Activated CD8-positive, alpha-beta memory T cell treated with anti-CD3 and anti-CD28 coated beads for 48 hours (primary cell): ENCODE measurements around the gene NEU2.

Source experiments
- DNase-seq, 3 experiments: peaks; one replicate each; pipeline ENCODE4 v3.0.0-alpha.2; 2020; ENCODE audit warnings: low read depth in 2 of 3, low spot score in 2 of 3

The NEU2 gene

DNA sequence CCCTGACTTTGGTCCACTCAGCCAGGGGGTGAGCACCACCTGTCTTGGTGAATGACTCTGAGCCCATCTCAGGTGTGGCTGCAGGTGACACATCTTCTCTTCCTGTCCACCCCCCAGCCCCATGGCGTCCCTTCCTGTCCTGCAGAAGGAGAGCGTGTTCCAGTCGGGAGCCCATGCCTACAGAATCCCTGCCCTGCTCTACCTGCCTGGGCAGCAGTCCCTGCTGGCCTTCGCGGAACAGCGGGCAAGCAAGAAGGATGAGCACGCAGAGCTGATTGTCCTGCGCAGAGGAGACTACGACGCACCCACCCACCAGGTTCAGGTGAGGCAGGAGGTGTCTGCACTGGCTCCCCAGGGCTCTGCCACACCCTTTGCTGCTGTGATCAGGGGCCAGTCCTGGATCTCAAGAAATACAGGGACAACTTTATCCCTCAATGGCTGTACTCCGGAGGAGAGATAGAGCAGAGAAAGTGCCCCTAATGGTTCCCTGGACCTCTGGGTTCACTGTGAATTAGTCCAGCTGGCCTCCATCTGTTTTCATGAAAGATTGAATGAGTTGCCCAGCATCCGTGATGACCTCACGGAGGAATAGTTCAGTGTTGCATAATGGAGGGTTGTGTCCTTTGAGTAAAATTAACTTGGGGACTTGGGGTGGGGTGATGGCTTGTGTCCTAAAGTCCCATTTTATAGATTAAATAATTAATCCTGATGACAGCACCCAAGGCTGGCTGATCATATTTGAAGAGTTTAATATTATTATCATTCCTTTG lies at the start of gene NEU2:
Gene NEU2 (plus strand): TSS at position 122 of the 770 bp plus-strand sequence. CDS start 0 bp downstream, at position 122.
- DNase-seq: no peak

DNA sequence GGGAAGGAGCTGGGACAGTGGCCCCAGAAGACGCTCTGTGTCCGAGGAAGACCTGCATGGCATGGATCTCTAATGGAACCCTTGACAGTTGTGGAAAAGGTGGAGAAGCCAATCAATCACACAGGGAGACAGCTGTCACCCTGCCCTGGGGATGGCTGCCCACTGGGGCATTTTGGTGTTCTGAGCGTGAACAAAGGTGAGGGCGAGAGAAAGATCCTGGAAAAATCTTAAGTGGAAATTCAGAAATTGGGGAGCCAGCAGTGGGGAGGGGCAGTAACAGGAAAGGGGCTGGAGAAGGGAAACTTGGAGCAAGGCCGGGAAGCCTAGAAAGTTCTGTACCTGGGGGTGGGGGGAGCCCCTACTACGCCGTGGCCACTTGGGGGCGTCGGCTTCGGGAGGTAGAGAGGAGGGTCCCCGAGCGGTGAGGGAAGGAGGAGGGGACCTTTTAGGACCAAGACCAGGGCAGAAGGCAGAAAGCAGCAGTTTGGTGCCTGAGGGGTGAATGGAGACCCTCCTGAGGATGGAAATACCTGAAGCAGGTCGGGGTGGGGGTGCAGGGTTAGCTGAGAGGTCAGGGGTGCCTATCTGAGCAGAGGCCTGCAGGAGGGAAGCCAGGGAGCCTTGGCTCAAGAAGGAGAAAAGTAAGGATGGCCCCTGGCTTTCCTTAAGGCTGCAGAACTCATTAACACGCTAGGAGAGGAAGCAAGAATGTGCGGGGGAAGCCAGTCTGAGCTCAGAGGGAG lies 49.4 kb upstream of the NEU2 start:
- DNase-seq: no peak

DNA sequence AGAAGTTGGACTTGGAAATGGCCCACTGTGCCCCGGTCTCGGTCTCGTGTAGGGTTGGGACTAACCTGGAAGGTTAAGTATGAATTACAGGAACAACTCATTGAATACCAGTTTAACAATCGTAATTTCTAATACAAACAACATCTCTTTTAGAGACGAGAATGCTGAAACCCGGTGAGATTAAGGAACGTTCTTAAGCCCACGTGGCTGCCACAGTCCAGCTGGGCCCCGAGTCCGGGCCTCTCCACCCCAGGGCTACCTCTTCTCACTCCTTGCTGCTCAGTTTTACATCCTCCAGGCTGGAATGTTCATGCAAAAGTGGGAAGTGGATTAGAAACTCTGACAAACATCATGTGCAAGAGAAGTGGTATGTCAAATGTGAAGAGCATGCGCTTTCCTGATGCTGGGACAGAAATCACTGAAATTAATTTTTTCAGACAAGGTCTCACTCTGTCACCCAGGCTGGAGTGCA lies 48.8 kb upstream of the NEU2 start:
- no peak for DNase-seq

- no peak for DNase-seq
Observed at GRCh38 chr2:232984451-232985207, 47.8 kb upstream of the NEU2 start.

DNA sequence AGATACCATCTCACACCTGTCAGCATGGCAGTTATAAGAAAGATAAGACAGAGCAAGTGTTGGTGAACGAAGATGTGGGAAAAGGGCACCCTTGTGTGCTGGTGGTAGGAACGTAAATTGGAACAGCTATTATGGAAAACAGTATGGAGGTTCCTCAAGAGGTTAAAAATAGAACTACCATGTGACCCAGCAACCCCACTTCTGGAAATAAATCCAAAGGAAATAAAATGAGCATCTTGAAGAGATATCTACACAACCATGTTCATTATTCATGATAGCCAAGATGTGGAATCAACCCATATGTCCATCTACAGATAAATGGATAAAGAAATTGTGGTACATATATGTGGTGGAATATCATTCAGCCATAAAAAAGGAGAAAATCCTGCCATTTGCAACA lies 46.3 kb upstream of the NEU2 start:
- DNase-seq: no peak

GRCh38 chr2:232993231-232993821 lies 39.1 kb upstream of the NEU2 start:
- DNase-seq: no peak

DNA sequence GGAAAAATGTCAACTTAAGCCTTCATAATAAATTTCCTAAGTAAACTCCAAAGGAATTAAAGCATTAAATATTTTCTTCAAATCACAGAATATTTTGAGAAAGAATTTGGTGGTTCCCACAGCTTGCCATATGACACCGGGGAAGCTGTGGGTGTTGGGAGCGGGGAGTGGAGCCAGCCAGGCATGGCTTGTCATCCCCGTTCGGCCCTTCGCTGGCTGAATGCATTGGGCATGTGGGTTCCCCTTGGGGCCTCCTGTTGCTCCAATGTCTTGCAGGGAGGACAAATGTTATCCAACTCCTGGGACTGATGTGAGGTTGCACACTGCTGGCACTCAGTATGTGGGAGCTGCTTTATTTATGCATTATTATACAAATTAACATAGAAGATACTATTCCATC lies 38.0 kb upstream of the NEU2 start:
- no peak for DNase-seq

GRCh38 chr2:232997749-232998665 lies 34.5 kb upstream of the NEU2 start:
- no peak for DNase-seq

GRCh38 chr2:232998666-232998985 lies 33.8 kb upstream of the NEU2 start:
- no peak for DNase-seq

GRCh38 chr2:232999354-232999753 lies 33.1 kb upstream of the NEU2 start:
- DNase-seq: no peak

DNA sequence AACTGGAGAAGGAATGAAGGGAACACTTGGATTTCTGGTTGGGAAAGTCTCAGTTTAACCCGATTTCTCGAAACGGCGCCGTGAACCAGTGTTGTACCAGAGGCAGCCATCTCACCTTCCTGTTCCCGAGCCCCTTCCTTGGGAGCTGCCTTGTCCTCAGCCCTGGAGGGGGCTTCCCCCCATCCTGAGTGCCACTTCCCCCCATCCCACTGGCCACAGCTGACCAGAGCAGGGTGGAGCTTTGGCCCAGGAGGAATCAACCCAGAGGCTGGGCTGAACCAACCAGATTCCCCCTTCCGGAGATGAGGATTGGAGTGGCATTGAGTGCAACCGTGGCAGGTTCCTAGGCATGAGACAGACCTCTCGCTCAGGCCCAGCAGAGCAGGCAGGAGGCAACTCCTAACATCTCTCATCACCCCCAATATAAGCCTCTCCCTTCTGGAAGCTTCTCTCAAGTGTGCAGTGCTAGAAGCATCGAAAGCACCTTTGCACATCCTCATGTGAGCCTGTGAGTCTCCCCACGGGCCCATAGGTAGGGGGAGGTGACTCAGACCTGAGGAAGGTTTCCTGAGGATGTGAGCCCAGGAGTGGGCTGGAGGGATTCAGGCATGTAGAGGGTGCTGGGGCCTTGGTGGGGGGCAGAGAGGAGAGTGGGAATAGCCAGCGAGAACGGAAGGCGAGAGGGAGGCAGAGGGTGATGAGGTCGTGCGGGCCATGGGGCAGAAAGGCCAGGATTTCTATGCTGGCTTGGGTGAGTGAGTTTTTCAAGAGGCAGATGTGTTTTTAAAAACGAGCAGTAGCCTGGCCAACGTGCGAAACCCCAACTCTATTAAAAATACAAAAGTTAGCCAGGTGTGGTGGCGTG lies 31.4 kb upstream of the NEU2 start:
- no peak for DNase-seq

- DNase-seq: no peak
Observed at GRCh38 chr2:233002829-233003657, 29.4 kb upstream of the NEU2 start.

DNA sequence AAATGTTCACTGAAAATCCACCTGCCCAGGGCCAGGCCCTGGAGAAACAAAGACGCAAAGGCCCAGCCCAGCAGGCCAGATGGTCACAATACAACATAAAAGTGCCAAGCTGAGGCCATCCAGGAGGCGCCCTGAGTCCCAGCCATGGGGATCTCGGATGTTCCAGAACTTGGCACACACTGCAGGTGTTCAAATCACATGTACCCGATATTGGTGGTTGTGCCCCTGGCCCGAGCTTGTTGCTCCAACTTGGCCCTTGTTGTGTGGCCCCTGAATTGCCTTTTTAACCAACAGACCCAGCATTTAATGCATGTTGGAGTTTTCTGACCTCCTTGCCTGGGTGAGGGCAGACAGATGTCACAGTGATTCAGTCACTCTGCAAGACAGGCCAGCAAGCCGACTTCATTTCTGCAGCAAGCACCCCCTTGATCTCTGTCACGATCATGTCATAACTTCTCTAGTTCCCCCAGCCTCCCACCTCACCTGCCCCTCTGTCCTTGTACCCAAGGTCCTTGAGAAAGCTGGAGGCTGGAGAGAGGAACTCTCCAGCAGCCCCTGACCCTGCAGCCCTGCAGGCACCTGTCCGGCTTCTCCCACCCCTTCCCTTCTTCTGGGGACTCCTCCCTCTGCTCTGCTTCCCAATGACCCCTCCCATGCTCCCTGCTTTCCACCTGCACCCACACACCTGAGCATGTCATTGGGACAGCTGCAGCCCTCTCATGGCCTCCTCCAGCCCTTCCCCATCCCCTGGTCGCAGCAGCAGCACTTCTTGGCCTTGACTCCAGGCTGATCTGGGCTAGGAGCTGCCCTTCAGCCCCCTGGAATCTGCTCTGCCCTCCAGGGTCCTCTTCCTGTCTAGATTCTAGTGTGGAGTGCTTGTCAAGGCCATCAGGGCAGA lies 28.6 kb upstream of the NEU2 start:
- DNase-seq: no peak

DNA sequence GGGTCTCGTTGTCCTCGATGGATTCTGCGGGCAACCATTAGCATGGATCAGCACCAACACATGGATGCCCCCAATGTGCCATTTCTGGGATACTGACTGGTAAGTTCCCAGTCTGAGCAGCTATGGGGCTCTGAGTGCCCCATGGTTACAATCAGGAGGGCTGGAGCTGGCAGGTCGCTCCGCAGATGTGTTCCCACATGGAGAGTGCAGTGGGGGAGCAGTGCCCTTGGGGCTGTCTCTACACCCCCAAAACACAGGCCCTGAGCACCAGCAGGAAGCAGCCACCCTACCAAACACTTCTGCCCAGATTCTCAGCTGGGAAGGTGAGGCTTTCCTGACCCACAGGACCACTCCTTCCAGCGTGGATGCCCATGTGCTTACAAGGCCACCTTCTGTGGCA lies 27.4 kb upstream of the NEU2 start:
- no peak for DNase-seq

GRCh38 chr2:233006648-233007047 lies 25.8 kb upstream of the NEU2 start:
- DNase-seq: no peak

DNA sequence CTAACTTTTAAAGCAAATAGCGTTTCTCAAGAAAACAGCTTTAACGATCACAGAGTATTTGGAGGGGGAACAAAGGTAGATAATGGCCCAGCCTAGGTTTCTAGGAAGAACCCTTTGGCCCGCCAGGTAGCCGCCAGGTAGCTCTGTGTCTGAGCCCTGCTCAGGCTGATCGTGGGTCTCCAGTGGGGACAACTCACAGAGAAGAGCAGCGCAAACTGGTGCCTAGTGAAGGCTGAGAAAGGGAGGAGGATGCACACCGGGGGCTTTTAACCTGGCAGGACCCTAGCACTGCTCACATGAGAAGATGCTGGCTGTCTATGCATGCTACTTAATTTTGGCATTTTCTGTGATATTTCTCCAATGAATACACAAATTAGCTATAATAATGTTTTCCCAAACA lies 25.2 kb upstream of the NEU2 start:
- DNase-seq: no peak

GRCh38 chr2:233007739-233008138 lies 24.7 kb upstream of the NEU2 start:
- DNase-seq: no peak

GRCh38 chr2:233009661-233010060 lies 22.8 kb upstream of the NEU2 start:
- no peak for DNase-seq
